Right atrium auricular region (tissue), 2 donors: ENCODE measurements around the gene AFMID. TPM values are rescaled to one million over a fixed set of nuclear protein-coding genes. Genes with fewer than 3 reads are reported as not detected.

Experiments used
- DNase-seq: peaks from one replicate; pipeline ENCODE4 v3.0.0-alpha.2; 2019; ENCODE audit warnings: low spot score
- H3K27ac ChIP-seq, 2 donors: fragments of 200-600 bp; sonication (generic); 1 replicate in 1 of 2; 2 replicates in 1 of 2; pipeline ENCODE4 v1.5.1; 2016 to 2019
- H3K27me3 ChIP-seq, 2 donors: fragments of 200-600 bp; sonication (generic); one replicate each; pipeline versions ENCODE4 v1.5.1 to v1.6.0; 2017 to 2019
- H3K36me3 ChIP-seq: fragments of 200-600 bp; sonication (generic); one replicate; pipeline ENCODE4 v1.5.1; 2016
- H3K4me1 ChIP-seq, 2 donors: fragments of 200-600 bp; sonication (generic); one replicate each; pipeline versions ENCODE4 v1.5.1 to v1.6.0; 2017 to 2019
- H3K4me3 ChIP-seq, 2 donors: fragments of 200-600 bp; sonication (generic); 1 replicate in 1 of 2; 2 replicates in 1 of 2; pipeline ENCODE4 v1.5.1; 2017 to 2019; ENCODE audit warnings: mild to moderate bottlenecking in 1 of 2, moderate library complexity in 1 of 2
- H3K9me3 ChIP-seq, 2 donors: fragments of 200-600 bp; sonication (generic); one replicate each; pipeline ENCODE4 v1.5.1; 2019
- CTCF ChIP-seq, 2 donors: fragments of 200-600 bp; sonication (generic); IDR thresholded peaks; one replicate each; pipeline ENCODE4 v1.5.1; 2019; ENCODE audit warnings: antibody characterized with exemption in 2 of 2
- total RNA-seq, 2 donors: library from RNA; depleted of rRNA; stranded (reverse); fragments of >200 nt; gene quantifications; one replicate each; pipeline ENCODE4 v1.1.0, GENCODE V29; 2016

Gene AFMID
- total RNA-seq, 2 donors from 2014 or later = 28.6 to 35.3 TPM

- Histone ChIP-seq H3K27ac (no peak overlapping the region), H3K4me1 (peaks cover 0 to 5% of the 10 kb centered on the region in 2 donors), H3K4me3 (no peak overlapping the region), H3K27me3 (no peaks in the 10 kb centered on the region), H3K36me3 (no peaks in the 10 kb centered on the region), H3K9me3 (no peaks in the 10 kb centered on the region)
- no peak for TF ChIP-seq CTCF (IDR thresholded peaks at IDR 0.05)
- DNase-seq = no peak
Observed at GRCh38 chr17:78151514-78152008, 35.6 kb upstream of the AFMID start.

DNA sequence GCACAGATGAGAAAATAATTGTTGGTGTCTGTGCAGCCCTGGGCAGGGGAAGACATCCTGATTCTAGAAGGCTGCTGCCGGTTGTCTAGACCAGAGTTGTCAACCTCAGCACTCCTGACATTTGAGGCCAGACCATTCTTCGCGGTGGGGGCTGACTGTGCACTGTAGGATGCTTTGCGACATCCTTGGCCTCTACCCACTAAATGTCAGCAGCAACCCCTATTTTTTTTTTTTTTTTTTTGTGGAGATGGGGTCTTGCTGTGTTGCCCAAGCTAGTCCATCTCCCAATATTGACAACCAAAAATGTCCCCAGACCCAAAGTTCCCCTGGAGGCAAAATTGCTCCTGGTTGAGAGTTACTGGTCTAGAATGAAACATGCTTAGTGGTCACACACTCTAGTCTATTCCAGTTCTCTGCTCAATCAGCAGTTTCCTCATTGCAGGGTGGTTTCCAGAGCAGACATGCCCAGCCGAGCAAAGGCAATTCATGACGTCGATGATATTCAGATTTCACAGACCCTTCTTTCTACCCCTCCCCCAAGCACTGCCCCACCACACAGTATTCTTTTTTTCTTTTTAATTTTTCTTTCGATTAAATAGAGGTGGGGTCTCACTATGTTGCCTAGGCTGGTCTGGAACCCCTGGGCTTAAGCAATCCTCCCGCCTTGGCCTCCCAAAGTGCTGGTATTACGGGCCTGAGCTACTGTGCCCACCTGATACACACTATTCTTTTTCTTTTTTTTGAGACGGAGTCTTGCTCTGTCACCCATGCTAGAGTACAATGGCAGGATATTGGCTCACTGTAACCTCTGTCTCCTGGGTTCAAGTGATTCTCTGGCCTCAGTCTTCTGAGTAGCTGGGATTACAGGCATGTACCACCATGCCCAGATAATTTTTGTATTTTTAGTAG, 32.0 kb upstream of the AFMID start:
- H3K27ac ChIP-seq = no peak overlapping the region

DNA sequence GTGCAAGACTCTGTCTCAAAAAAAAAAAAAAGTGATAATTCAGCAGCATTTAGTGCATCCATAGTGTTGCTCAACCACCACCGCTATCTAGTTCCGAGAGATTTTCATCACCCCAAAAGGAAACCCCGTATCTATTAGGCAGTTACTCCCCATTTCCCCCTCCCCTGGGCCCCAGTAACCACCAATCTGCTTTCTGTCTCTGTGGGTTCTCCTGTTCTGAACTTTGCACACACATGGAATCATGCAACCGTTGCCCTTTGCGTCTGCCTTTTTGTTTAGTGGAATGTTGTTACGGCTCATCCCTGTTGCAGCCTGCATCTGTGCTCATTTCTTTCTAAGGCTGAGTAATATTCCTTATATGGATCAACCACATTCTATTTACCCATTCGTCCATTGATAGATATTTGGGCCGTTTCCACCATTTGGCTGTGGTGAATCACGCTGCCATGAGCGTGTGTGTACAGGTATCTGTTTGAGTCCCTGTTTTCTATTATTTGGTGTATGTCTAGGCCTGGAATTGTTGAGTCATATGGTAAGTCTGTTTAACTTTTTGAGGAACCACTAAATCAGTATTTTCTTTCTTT, 27.5 kb upstream of the AFMID start:
- Histone ChIP-seq H3K4me3 (no peak overlapping the region), H3K4me1 (no peaks in the 10 kb centered on the region), H3K27me3 (no peaks in the 10 kb centered on the region), H3K9me3 (no peaks in the 10 kb centered on the region), H3K27ac (no peak overlapping the region), H3K36me3 (no peaks in the 10 kb centered on the region)
- no peak for DNase-seq
- TF ChIP-seq CTCF (IDR thresholded peaks at IDR 0.05) = no peak

More for the DNA sequence above, 32.0 kb upstream of the AFMID start:
- no peaks in the 10 kb centered on the region for H3K9me3 ChIP-seq
- no peak for DNase-seq
- H3K27me3 ChIP-seq = no peaks in the 10 kb centered on the region
- TF ChIP-seq CTCF (IDR thresholded peaks at IDR 0.05) = no peak
- no peak overlapping the region for H3K4me3 ChIP-seq
- H3K36me3 ChIP-seq = no peaks in the 10 kb centered on the region
- H3K4me1 ChIP-seq = peaks cover 0 to 5% of the 10 kb centered on the region in 2 donors

DNA sequence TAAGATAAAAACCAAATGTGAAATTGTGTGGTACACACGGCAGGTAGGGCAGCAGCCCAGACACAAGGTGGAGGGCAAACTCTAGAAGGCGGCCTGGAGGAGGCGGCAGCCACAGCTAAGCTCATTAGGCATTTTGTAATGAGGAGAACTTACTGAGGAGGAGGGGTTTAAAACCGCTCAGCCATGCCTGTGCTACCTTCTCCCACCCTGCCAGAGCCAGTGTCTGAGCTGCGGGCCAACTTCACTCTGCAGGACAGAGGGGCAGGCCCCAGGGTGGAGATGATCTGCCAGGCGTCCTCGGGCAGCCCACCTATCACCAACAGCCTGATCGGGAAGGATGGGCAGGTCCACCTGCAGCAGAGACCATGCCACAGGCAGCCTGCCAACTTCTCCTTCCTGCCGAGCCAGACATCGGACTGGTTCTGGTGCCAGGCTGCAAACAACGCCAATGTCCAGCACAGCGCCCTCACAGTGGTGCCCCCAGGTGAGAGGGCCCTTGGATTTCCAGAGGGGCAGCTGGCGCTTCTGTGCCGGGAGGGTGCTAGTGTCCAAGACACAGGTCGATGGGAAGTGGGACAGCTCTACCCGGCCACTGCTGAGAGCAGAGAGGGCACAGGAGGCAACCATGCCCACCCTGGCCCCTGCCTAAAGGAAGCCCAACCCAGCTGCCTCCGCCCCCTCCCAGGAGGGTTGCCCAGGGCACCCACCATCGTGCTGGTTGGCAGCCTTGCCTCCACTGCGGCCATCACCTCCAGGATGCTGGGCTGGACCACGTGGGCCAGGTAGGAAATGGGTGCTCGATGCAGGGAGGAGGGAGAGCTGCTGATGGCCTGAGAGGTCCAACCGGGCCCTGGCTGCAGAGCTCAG, 23.0 kb upstream of the AFMID start:
- H3K27ac ChIP-seq = no peak overlapping the region

More for the DNA sequence above, 23.0 kb upstream of the AFMID start:
- no peak for DNase-seq
- Histone ChIP-seq H3K9me3 (no peaks in the 10 kb centered on the region), H3K4me1 (peaks cover 0 to 9% of the 10 kb centered on the region in 2 donors), H3K27me3 (no peaks in the 10 kb centered on the region), H3K4me3 (no peak overlapping the region), H3K36me3 (no peaks in the 10 kb centered on the region)
- TF ChIP-seq CTCF (IDR thresholded peaks at IDR 0.05) = no peak
